ENCODE data around the gene TRIM14.
"Not testable (repeated sequence)": the region's sequence is repeated elsewhere in the genome, so short reads cannot be mapped to it uniquely, and the experiment has no call there.

TRIM14 gene

DNA sequence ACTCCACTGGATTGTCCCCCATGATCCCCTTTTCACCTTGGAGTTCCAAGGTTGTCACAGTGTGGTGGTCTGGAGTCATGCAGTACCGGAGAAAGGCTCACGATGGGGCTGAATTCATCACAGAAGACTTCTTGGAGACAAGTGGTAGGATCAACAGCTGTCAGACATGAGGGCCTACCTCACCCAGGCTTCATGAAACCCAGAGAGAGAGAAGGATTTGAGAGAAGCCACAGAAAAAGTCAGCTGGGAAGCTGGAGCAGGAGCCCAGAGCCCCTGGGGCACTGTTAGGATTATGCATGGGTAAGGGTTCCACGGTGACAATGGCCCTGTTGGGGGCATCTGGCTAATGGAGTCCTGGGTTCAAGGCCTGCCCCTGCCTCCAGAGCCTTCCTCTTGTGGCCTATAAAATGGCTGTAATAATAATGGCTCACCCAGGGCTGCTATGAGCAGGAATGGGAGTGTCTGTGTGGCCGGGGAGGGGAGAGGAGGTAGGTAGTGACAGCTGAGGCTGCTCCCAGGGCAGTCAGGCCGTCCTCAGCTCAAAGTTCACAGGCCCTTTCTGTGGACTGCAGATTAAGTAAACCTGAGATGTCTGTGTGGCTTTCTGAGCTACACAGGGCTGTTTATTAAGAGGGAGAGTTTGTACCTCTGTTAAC, 910 bp downstream of the TRIM14 start:
- TF ChIP-seq, protein P1, sequence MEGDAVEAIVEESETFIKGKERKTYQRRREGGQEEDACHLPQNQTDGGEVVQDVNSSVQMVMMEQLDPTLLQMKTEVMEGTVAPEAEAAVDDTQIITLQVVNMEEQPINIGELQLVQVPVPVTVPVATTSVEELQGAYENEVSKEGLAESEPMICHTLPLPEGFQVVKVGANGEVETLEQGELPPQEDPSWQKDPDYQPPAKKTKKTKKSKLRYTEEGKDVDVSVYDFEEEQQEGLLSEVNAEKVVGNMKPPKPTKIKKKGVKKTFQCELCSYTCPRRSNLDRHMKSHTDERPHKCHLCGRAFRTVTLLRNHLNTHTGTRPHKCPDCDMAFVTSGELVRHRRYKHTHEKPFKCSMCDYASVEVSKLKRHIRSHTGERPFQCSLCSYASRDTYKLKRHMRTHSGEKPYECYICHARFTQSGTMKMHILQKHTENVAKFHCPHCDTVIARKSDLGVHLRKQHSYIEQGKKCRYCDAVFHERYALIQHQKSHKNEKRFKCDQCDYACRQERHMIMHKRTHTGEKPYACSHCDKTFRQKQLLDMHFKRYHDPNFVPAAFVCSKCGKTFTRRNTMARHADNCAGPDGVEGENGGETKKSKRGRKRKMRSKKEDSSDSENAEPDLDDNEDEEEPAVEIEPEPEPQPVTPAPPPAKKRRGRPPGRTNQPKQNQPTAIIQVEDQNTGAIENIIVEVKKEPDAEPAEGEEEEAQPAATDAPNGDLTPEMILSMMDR (IDR thresholded peaks at IDR 0.05; ENCODE audit: control insufficient read depth, insufficient read depth, low read depth, low read length, missing control alignments) = peak; percentile 34
- DNase-seq (ENCODE audit: low read depth) = no peak
- peak overlapping the region; percentile 71 for H3K4me3 ChIP-seq (ENCODE audit: control insufficient read depth, low read depth, low read length)

DNA sequence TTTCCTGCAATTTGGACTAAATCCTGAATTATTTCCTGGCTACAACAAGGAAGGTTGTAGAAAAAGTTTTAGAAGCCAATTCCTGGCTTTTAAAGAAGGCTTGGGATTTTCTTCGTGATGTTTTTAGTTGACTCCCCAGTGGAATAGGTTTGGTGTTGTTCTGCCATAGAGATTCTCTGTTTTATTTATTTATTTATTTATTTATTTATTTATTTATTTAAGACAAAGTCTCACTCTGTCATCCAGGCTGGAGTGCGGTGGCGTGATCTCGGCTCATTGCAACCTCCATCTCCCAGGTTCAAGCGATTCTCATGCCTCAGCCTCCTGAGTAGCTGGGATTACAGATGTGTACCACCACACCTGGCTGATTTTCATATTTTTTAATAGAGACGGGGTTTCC, 1.9 kb downstream of the TRIM14 start:
- H3K4me3 ChIP-seq (ENCODE audit: control insufficient read depth, low read depth, low read length); DNase-seq (ENCODE audit: low read depth): not testable (repeated sequence)

DNA sequence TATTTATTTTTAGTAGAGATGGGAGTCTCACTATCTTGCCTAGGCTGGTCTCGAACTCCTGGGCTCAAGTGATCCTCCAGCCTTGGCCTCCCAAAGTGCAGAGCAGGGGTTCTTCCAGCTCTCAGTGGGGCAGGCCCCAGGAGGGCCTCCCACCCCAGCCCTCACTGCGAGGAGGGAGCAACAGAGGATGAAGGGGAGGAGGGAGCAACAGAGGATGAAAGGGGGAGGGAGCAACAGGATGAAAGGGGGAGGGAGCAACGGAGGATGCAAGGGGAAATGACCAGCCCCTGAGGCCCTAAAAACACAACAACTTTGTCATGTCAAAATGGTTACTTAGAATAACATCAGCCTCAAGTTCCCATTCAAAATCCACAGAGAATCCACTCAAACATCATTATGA, 10.0 kb downstream of the TRIM14 start:
- no peak for DNase-seq (ENCODE audit: low read depth)
- H3K4me3 ChIP-seq (ENCODE audit: control insufficient read depth, low read depth, low read length) = no peak overlapping the region
- TF ChIP-seq, protein P1 (IDR thresholded peaks at IDR 0.05; ENCODE audit: control insufficient read depth, insufficient read depth, low read depth, low read length, missing control alignments) = no peak

DNA sequence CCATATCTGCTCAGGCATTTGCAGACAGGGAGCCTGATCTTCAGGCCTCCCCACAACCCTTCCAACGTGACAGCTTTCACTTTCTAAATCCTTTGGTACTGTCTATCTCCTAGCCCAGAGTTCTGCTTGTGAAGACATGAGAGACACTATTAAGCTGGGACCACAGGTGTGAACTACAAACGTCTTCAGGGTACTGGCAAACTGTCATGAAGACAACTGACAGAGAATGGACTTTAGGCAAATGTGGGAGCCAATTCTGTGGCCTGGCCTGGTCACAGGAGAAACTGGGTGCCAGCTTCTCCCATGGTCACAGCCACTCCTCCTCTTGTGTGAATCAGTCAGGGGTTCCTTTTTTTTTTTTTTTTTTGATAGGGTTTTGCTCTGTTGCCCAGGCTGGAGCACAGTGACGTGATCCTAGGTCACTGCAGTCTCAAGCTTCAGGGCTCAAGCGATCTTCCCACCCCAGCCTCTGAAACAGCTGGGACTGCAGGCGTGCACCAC, 10.4 kb downstream of the TRIM14 start:
- TF ChIP-seq, protein P1 (IDR thresholded peaks at IDR 0.05; ENCODE audit: control insufficient read depth, insufficient read depth, low read depth, low read length, missing control alignments) = no peak
- no peak for DNase-seq (ENCODE audit: low read depth)
- H3K4me3 ChIP-seq (ENCODE audit: control insufficient read depth, low read depth, low read length) = no peak overlapping the region

DNA sequence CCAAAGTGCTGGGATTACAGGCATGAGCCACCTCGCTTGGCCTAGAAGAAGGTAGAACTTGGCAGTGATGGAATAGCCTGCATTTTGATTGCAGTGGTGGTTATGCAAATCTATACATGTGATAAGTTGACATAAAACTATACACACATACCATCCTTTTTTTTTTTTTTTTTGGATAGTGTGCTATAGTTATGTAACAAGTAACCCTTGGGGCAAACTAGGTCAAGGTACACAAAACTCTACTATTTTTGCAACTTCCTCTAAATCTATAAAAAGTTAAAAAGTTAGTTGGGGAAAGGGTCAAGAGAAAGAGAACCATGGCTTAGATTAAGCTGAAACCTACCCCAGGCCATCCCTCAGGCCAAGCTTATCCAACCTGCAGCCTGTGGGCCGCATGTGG, 11.1 kb downstream of the TRIM14 start:
- DNase-seq (ENCODE audit: low read depth) = no peak
- TF ChIP-seq, protein P1 (IDR thresholded peaks at IDR 0.05; ENCODE audit: control insufficient read depth, insufficient read depth, low read depth, low read length, missing control alignments) = no peak
- no peak overlapping the region for H3K4me3 ChIP-seq (ENCODE audit: control insufficient read depth, low read depth, low read length)

DNA sequence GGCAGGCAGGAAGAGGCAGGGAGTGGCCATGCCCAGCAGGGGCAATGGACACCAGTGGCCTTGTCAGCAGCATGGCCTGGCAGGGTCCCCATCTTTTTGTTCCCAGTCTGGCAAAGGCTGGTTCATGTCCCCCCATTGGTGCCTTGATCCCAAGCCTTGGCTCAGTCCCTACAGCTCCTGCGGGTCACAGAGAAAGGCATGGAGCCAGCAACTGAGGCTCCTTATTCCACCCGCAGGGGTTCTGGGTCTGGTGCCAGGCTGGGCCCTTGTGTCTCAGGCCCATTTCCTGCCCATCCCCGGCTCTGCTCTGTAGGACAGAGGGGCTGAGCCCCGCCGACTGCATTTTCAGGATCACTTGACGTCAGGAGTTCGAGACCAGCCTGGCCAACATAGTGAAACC, 14.0 kb downstream of the TRIM14 start:
- TF ChIP-seq, protein P1 (IDR thresholded peaks at IDR 0.05; ENCODE audit: control insufficient read depth, insufficient read depth, low read depth, low read length, missing control alignments) = no peak
- no peak for DNase-seq (ENCODE audit: low read depth)

DNA sequence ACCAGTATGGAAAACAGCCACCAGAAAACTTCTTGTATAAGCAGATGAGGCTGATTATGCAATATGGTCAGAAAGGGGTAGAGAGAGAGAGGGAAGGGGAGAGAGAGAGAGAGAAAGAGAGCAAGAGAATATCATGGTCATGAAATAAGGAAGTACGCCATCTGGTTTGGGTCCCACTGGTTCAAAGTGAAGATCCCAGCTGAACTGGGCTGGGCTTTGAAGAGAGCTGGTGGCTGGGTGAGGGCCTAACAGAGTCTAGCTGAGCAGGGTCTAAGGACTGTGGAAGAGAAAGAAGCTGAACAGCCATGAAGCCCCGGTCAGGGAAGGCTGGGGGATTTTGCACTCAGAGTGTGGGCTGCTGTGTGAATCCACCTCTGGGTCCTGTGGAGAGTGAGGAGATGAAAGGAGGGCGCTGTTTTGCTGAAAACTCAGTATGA, 14.6 kb downstream of the TRIM14 start:
- H3K4me3 ChIP-seq (ENCODE audit: control insufficient read depth, low read depth, low read length) = no peak overlapping the region
- TF ChIP-seq, protein P1 (IDR thresholded peaks at IDR 0.05; ENCODE audit: control insufficient read depth, insufficient read depth, low read depth, low read length, missing control alignments) = no peak
- no peak for DNase-seq (ENCODE audit: low read depth)

More for the DNA sequence above, 14.0 kb downstream of the TRIM14 start:
- H3K4me3 ChIP-seq (ENCODE audit: control insufficient read depth, low read depth, low read length) = no peak overlapping the region

All from AG09309 (cell line).